ENCODE data around the gene FAF1.

FAF1 gene

DNA sequence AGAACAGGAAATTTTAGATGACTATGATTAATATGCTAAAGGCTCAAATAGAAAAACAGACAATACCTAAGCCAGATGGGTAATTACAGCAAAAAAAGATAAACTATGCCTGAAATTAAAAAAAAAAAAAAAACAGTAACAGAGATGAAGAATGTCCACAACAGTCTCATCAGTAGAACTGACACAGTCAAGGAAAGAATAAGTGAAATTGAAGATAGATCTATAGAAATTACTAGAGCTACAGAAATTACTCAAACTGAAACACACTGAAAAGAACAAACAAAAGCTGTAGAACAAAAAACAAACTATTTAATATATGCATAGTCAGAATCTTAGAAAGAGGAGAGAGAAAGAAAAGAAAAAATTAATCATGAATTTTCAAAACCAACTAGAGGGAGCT, 112.8 kb downstream of the FAF1 start:
- Histone ChIP-seq H2AFZ (no peak overlapping the region), H3K4me2 (ENCODE audit: low read length) (no peak overlapping the region), H3K27ac (no peak overlapping the region), H3K4me3 (ENCODE audit: low read depth, low read length) (no peak overlapping the region), H3K79me2 (peaks cover 3% of the 10 kb centered on the region), H3K36me3 (ENCODE audit: control insufficient read depth, insufficient read depth, low read length) (no peaks in the 10 kb centered on the region), H3K9ac (no peak overlapping the region), H3K9me3 (ENCODE audit: control insufficient read depth, low read length) (no peaks in the 10 kb centered on the region), H3K27me3 (ENCODE audit: control insufficient read depth, insufficient read depth, low read length) (no peaks in the 10 kb centered on the region), H3K4me1 (no peaks in the 10 kb centered on the region)
- TF ChIP-seq, protein P1, sequence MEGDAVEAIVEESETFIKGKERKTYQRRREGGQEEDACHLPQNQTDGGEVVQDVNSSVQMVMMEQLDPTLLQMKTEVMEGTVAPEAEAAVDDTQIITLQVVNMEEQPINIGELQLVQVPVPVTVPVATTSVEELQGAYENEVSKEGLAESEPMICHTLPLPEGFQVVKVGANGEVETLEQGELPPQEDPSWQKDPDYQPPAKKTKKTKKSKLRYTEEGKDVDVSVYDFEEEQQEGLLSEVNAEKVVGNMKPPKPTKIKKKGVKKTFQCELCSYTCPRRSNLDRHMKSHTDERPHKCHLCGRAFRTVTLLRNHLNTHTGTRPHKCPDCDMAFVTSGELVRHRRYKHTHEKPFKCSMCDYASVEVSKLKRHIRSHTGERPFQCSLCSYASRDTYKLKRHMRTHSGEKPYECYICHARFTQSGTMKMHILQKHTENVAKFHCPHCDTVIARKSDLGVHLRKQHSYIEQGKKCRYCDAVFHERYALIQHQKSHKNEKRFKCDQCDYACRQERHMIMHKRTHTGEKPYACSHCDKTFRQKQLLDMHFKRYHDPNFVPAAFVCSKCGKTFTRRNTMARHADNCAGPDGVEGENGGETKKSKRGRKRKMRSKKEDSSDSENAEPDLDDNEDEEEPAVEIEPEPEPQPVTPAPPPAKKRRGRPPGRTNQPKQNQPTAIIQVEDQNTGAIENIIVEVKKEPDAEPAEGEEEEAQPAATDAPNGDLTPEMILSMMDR (IDR thresholded peaks at IDR 0.05), result no peak

DNA sequence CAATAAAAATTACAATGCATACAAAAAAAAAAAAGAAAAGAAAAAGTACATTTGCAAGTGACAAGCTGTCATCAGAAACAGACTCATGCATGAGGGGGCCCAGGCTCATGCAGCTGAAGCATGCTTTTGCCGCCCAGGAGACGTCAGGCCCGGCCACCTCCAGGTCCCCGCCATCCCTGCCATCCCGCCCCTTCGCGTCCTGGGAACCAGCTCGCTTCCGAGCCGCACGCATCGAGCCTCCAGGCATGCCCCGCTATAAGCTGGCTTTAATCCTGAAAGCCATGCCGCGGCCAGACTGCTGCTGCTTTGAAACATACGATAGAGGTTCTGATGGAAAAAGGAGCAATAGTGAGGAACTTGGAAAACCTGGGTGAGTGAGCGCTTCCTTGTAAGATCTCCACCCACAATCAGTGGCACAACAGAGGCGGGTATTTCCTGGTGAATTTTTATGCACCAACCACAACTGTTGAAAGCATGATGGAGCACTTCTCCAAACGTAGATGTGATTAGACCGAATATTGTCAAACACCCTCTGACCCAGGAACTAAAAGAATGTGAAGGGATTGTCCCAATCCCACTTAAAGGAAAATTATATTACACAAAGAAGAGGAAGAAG, 113.7 kb downstream of the FAF1 start:
- no peak overlapping the region for H2AFZ ChIP-seq
- no peak overlapping the region for H3K4me2 ChIP-seq (ENCODE audit: low read length)
- H3K4me3 ChIP-seq (ENCODE audit: low read depth, low read length), result no peak overlapping the region
- peaks cover 3% of the 10 kb centered on the region for H3K79me2 ChIP-seq
- H3K9ac ChIP-seq, result no peak overlapping the region
- no peaks in the 10 kb centered on the region for H3K27me3 ChIP-seq (ENCODE audit: control insufficient read depth, insufficient read depth, low read length)
- H3K9me3 ChIP-seq (ENCODE audit: control insufficient read depth, low read length), result no peaks in the 10 kb centered on the region
- no peak overlapping the region for H3K27ac ChIP-seq
- no peaks in the 10 kb centered on the region for H3K36me3 ChIP-seq (ENCODE audit: control insufficient read depth, insufficient read depth, low read length)
- TF ChIP-seq, protein P1 (IDR thresholded peaks at IDR 0.05), result no peak
- no peaks in the 10 kb centered on the region for H3K4me1 ChIP-seq

DNA sequence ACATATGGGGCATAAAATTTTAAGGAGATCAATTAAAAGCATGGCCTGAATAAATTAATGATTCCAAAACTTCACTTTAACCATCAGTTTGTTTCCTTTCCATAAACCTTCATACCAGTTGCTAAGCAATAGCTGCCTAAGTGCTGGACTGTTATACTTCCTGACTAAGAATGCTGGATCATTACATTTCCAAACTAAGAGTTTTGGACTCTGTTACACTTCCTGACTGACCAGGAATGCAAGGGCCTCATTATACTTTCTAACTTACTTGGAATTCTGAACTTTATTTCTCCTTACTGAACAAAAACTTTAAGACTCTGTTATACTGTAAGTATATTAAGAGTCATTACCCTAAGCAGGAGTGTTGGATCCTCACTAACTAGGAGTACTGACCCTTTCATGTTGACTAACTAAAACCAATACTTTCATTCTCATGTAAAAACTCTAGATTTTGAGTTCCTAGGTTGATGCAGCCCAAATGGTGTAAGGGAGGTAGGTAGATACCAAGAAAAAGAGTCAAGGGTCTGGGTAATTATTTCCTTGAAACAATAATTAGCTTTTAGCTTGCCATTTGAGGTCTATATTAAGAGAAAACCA, 118.2 kb downstream of the FAF1 start:
- no peaks in the 10 kb centered on the region for H3K36me3 ChIP-seq (ENCODE audit: control insufficient read depth, insufficient read depth, low read length)
- H3K4me3 ChIP-seq (ENCODE audit: low read depth, low read length), result no peak overlapping the region
- H3K9ac ChIP-seq, result no peak overlapping the region
- no peaks in the 10 kb centered on the region for H3K79me2 ChIP-seq
- H3K4me1 ChIP-seq, result no peaks in the 10 kb centered on the region
- no peak overlapping the region for H2AFZ ChIP-seq
- TF ChIP-seq, protein P1 (IDR thresholded peaks at IDR 0.05), result no peak
- no peaks in the 10 kb centered on the region for H3K9me3 ChIP-seq (ENCODE audit: control insufficient read depth, low read length)
- H3K27me3 ChIP-seq (ENCODE audit: control insufficient read depth, insufficient read depth, low read length), result no peaks in the 10 kb centered on the region
- peak overlapping the region; percentile 32 for H3K27ac ChIP-seq
- no peak overlapping the region for H3K4me2 ChIP-seq (ENCODE audit: low read length)

DNA sequence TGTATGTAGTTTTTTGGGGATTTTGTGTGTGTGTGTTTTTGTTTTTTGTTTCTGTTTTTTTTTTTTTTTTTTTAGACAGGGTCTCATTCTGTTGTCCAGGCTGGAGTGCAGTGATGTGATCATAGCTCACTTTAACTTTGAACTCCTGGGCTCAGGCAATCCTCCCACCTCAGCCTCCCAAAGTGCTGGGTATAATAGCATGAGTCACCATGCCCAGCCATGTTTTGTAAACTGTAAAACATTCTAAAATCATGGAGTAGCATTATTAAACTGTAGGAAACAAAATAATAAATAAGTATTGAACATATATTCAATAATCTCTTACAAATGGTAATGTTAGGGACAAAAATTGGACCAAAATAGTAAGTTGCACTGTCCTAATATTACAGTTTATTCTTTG, 124.0 kb downstream of the FAF1 start:
- Histone ChIP-seq H2AFZ (no peak overlapping the region), H3K79me2 (no peaks in the 10 kb centered on the region), H3K27ac (no peak overlapping the region), H3K4me1 (no peaks in the 10 kb centered on the region), H3K9ac (no peak overlapping the region), H3K4me2 (ENCODE audit: low read length) (no peak overlapping the region), H3K36me3 (ENCODE audit: control insufficient read depth, insufficient read depth, low read length) (no peaks in the 10 kb centered on the region), H3K27me3 (ENCODE audit: control insufficient read depth, insufficient read depth, low read length) (no peaks in the 10 kb centered on the region), H3K4me3 (ENCODE audit: low read depth, low read length) (no peak overlapping the region), H3K9me3 (ENCODE audit: control insufficient read depth, low read length) (no peaks in the 10 kb centered on the region)
- TF ChIP-seq, protein P1 (IDR thresholded peaks at IDR 0.05), result no peak

DNA sequence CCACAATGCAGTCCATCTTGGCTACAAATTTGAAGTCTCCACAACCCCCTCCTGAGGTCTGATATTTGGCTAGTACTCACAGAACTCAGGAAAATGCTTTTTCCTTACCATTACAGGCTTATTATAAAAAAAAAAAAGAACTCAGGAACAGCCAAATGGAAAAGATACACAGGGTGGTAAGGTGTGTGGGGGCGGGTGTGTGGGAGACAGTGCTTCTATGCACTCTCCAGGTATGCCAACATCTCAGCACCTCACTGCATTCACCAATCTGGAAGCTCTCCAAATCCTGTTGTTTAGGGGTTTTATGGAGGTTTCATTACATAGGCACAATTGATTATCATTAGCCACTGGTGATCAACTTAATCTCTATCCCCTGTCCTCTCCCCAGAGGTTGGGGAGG, 126.9 kb downstream of the FAF1 start:
- H3K27ac ChIP-seq, result no peak overlapping the region
- H3K27me3 ChIP-seq (ENCODE audit: control insufficient read depth, insufficient read depth, low read length), result no peaks in the 10 kb centered on the region
- H3K4me1 ChIP-seq, result peaks cover 3% of the 10 kb centered on the region
- TF ChIP-seq, protein P1 (IDR thresholded peaks at IDR 0.05), result no peak
- no peaks in the 10 kb centered on the region for H3K79me2 ChIP-seq
- no peaks in the 10 kb centered on the region for H3K36me3 ChIP-seq (ENCODE audit: control insufficient read depth, insufficient read depth, low read length)
- H3K4me2 ChIP-seq (ENCODE audit: low read length), result no peak overlapping the region
- no peak overlapping the region for H3K9ac ChIP-seq
- H3K9me3 ChIP-seq (ENCODE audit: control insufficient read depth, low read length), result no peaks in the 10 kb centered on the region
- no peak overlapping the region for H2AFZ ChIP-seq
- H3K4me3 ChIP-seq (ENCODE audit: low read depth, low read length), result no peak overlapping the region

Measured in parathyroid adenoma (tissue), 2 donors.